Measurements from ENCODE around the gene RASL10B.

Gene RASL10B

DNA sequence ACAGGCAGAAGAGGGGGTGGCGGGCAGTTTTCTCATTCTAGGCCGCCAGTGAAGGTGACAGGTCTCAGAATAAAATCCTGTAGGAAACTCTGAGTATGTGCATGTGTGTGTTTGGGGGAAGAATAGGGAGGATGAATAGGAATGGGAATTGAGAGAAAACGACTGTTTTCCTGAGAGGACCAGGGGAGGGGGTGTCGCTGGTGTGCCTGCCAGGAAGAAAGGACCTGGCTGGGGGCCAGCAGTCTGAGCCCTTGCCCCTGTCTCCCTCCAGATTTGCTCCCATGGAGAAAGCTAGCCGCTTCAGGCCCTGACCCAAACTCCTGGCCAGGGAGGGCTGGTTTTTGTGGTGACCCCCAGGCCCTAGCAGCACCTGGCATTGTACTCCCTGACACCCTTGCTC, 43.6 kb downstream of the RASL10B start (continued):
- no peak for TF ChIP-seq TCF4 (CRISPR knock-in tag; IDR thresholded peaks at IDR 0.05; ENCODE audit: borderline replicate concordance)

- no peak for ATAC-seq
- no peak for TF ChIP-seq PPARA (CRISPR knock-in tag; IDR thresholded peaks at IDR 0.05; ENCODE audit: borderline replicate concordance)
Measured at GRCh38 chr17:35775583-35775982, 44.1 kb downstream of the RASL10B start.

DNA sequence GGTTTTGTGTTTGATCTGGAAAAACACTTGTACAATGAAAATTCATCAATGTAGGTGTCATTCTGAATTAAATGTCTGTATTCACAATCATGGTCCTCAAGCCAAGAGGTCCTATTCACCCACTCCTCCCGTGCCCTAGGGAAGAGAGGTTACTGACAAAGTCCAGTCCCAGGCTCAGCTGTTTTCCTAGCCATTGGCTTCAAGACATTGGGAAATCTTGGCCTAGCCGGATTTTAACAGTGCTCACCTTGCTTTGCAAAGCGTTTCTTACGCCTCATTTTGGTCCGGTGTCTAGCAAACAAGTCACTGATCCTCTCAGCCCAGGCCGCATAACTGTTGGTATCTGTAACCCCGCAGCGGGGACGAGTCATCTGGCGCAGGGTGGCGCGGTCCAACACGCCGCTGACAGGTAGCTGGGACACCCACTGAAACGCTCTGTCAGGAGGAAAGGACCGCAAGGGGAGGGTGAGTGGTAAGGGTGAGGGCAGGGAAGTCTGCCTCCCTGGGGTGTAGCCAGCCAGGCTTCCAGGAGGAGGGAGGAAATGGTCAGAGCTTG, 47.3 kb downstream of the RASL10B start:
- TF ChIP-seq CREB5 (CRISPR knock-in tag; IDR thresholded peaks at IDR 0.05; ENCODE audit: low read depth): no peak
- TF ChIP-seq ZNF70 (CRISPR knock-in tag; IDR thresholded peaks at IDR 0.05): no peak
- TF ChIP-seq, protein P1, sequence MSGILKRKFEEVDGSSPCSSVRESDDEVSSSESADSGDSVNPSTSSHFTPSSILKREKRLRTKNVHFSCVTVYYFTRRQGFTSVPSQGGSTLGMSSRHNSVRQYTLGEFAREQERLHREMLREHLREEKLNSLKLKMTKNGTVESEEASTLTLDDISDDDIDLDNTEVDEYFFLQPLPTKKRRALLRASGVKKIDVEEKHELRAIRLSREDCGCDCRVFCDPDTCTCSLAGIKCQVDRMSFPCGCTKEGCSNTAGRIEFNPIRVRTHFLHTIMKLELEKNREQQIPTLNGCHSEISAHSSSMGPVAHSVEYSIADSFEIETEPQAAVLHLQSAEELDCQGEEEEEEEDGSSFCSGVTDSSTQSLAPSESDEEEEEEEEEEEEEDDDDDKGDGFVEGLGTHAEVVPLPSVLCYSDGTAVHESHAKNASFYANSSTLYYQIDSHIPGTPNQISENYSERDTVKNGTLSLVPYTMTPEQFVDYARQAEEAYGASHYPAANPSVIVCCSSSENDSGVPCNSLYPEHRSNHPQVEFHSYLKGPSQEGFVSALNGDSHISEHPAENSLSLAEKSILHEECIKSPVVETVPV (CRISPR knock-in tag; IDR thresholded peaks at IDR 0.05): no peak
- TF ChIP-seq SNAI2 (CRISPR knock-in tag; IDR thresholded peaks at IDR 0.05): no peak
- TF ChIP-seq ZNF8 (CRISPR knock-in tag; IDR thresholded peaks at IDR 0.05): no peak
- TF ChIP-seq ISL1 (CRISPR knock-in tag; IDR thresholded peaks at IDR 0.05): no peak
- TF ChIP-seq PPARA (CRISPR knock-in tag; IDR thresholded peaks at IDR 0.05; ENCODE audit: borderline replicate concordance): no peak
- no peak for TF ChIP-seq OSR1 (CRISPR knock-in tag; IDR thresholded peaks at IDR 0.05)
- no peak for TF ChIP-seq CSDC2 (CRISPR knock-in tag; IDR thresholded peaks at IDR 0.05)
- no peak for TF ChIP-seq RARB (CRISPR knock-in tag; IDR thresholded peaks at IDR 0.05)
- no peak for TF ChIP-seq ZFP3 (CRISPR knock-in tag; IDR thresholded peaks at IDR 0.05)
- TF ChIP-seq, protein P2, sequence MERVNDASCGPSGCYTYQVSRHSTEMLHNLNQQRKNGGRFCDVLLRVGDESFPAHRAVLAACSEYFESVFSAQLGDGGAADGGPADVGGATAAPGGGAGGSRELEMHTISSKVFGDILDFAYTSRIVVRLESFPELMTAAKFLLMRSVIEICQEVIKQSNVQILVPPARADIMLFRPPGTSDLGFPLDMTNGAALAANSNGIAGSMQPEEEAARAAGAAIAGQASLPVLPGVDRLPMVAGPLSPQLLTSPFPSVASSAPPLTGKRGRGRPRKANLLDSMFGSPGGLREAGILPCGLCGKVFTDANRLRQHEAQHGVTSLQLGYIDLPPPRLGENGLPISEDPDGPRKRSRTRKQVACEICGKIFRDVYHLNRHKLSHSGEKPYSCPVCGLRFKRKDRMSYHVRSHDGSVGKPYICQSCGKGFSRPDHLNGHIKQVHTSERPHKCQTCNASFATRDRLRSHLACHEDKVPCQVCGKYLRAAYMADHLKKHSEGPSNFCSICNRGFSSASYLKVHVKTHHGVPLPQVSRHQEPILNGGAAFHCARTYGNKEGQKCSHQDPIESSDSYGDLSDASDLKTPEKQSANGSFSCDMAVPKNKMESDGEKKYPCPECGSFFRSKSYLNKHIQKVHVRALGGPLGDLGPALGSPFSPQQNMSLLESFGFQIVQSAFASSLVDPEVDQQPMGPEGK (CRISPR knock-in tag; IDR thresholded peaks at IDR 0.05; ENCODE audit: borderline replicate concordance): no peak
- TF ChIP-seq ESRRG (CRISPR knock-in tag; IDR thresholded peaks at IDR 0.05): no peak
- TF ChIP-seq GLIS3 (CRISPR knock-in tag; IDR thresholded peaks at IDR 0.05): no peak
- TF ChIP-seq ZC3H10 (CRISPR knock-in tag; IDR thresholded peaks at IDR 0.05): no peak
- TF ChIP-seq TSHZ2 (CRISPR knock-in tag; IDR thresholded peaks at IDR 0.05): no peak
- TF ChIP-seq, protein P3, sequence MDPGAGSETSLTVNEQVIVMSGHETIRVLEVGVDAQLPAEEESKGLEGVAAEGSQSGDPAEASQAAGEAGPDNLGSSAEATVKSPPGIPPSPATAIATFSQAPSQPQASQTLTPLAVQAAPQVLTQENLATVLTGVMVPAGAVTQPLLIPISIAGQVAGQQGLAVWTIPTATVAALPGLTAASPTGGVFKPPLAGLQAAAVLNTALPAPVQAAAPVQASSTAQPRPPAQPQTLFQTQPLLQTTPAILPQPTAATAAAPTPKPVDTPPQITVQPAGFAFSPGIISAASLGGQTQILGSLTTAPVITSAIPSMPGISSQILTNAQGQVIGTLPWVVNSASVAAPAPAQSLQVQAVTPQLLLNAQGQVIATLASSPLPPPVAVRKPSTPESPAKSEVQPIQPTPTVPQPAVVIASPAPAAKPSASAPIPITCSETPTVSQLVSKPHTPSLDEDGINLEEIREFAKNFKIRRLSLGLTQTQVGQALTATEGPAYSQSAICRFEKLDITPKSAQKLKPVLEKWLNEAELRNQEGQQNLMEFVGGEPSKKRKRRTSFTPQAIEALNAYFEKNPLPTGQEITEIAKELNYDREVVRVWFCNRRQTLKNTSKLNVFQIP (CRISPR knock-in tag; IDR thresholded peaks at IDR 0.05; ENCODE audit: borderline replicate concordance, low read depth): no peak
- no peak for TF ChIP-seq ZNF565 (CRISPR knock-in tag; conservative IDR thresholded peaks at IDR 0.05; ENCODE audit: low read depth)
- no peak for TF ChIP-seq TOX (CRISPR knock-in tag; IDR thresholded peaks at IDR 0.05; ENCODE audit: borderline replicate concordance)
- no peak for TF ChIP-seq ARNTL (CRISPR knock-in tag; IDR thresholded peaks at IDR 0.05; ENCODE audit: borderline replicate concordance, low read depth)
- no peak for ATAC-seq

DNA sequence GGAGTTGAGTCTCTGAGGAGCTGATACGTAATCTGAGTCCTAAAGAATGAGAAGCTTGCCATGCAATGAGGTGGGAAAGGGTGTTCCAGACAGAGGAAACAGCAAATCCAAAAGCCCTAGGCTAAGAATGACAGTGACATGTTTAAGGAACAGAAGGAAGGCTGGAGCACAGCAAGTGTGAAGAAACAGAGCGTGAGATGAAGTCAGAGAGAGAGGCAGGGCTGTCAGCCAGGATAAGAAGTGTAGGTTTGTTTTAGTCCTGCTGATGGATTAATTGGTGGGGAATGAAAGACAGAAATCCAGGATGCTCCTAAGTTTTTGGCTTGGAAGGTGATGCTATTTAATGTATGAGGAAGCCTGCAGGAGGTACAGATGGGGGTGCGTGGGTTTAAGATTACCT, 49.5 kb downstream of the RASL10B start:
- no peak for ATAC-seq

More for the DNA sequence above, 49.5 kb downstream of the RASL10B start:
- TF ChIP-seq PPARA (CRISPR knock-in tag; IDR thresholded peaks at IDR 0.05; ENCODE audit: borderline replicate concordance) (no peak), TCF4 (CRISPR knock-in tag; IDR thresholded peaks at IDR 0.05; ENCODE audit: borderline replicate concordance) (no peak), ZNF565 (CRISPR knock-in tag; conservative IDR thresholded peaks at IDR 0.05; ENCODE audit: low read depth) (no peak), CSDC2 (CRISPR knock-in tag; IDR thresholded peaks at IDR 0.05) (no peak)
- TF ChIP-seq, protein P2 (CRISPR knock-in tag; IDR thresholded peaks at IDR 0.05; ENCODE audit: borderline replicate concordance): no peak
